Activated CD4-positive, alpha-beta T cell treated with anti-CD3 and anti-CD28 coated beads for 36 hours (primary cell): ENCODE data around the gene RANBP3. TPM values are rescaled to one million over a fixed set of nuclear protein-coding genes. Genes with fewer than 3 reads are reported as not detected.
"Not testable (repeated sequence)": the region's sequence is repeated elsewhere in the genome, so short reads cannot be mapped to it uniquely, and the experiment has no call there.

Experiments used
- ATAC-seq: fragments of 200-7000 bp; cut with Tn5 transposase; one replicate; pipeline ENCODE4 v1.10.0; 2021; ENCODE audit warnings: mild to moderate bottlenecking, moderate library complexity
- CTCF ChIA-PET: fragments of 350-600 bp; sonication (Branson Sonifier 250); formaldehyde crosslinking; loops from one replicate; lab custom pipeline; 2021; ENCODE audit warnings: antibody characterized with exemption; lab: Charles Lee
- POLR2A ChIA-PET: fragments of 350-600 bp; sonication (Branson Sonifier 250); formaldehyde crosslinking; loops from one replicate; lab custom pipeline; 2021; ENCODE audit warnings: antibody characterized with exemption, inconsistent platforms; lab: Charles Lee
- DNase-seq: peaks from one replicate; pipeline ENCODE4 v3.0.0-alpha.2; 2020
- H3K27ac Mint-ChIP-seq: one replicate; pipeline ENCODE4 v1.8.0; 2021; ENCODE audit warnings: mixed read lengths
- H3K27me3 Mint-ChIP-seq: one replicate; pipeline ENCODE4 v1.8.0; 2021; ENCODE audit warnings: mixed read lengths
- H3K36me3 Mint-ChIP-seq: one replicate; pipeline ENCODE4 v1.8.0; 2021; ENCODE audit warnings: low read depth, mixed read lengths
- H3K4me1 Mint-ChIP-seq: one replicate; pipeline ENCODE4 v1.8.0; 2021; ENCODE audit warnings: mixed read lengths
- H3K4me3 Mint-ChIP-seq: one replicate; pipeline ENCODE4 v1.8.0; 2021; ENCODE audit warnings: mild to moderate bottlenecking, moderate library complexity, mixed read lengths
- H3K9me3 Mint-ChIP-seq: one replicate; pipeline ENCODE4 v1.8.0; 2021; ENCODE audit warnings: low read depth, mixed read lengths
- intact Hi-C, 2 experiments: fragments of 100-400 bp; cut with DNase I in 1 of 2; cut with micrococcal nuclease in 1 of 2; formaldehyde crosslinking; loops; one replicate each; pipeline versions ENCODE4 v1.14.2 to v1.15.1; 2022 to 2024; cut with DNase I, micrococcal nuclease
- total RNA-seq, 2 experiments: library from RNA; stranded (reverse); gene quantifications; one replicate each; pipeline ENCODE4 v1.2.3, GENCODE V29; 2021

Gene RANBP3
- total RNA-seq, 2 experiments from 2014 or later, result 85.5 to 103 TPM

GRCh38 chr19:6006070-6006446 lies 28.1 kb upstream of the RANBP3 start:
- H3K4me3 Mint-ChIP-seq, ATAC-seq, H3K9me3 Mint-ChIP-seq, DNase-seq, intact Hi-C loops, H3K27me3 Mint-ChIP-seq, H3K27ac Mint-ChIP-seq, H3K4me1 Mint-ChIP-seq, H3K36me3 Mint-ChIP-seq: not testable (repeated sequence)
- ChIA-PET CTCF (interaction anchor here (0.6 to 1.6 kb wide), 2 partner anchors 13 to 810 kb away, joined by 3 read pairs; no protein-coding TSS in a partner anchor), POLR2A (interaction anchor here (0.6 kb wide), 1 partner anchor 17 kb away, joined by 9 read pairs; no protein-coding TSS in a partner anchor)

- CTCF ChIA-PET, result interaction anchor here (0.6 to 1.6 kb wide), 4 partner anchors 13 to 811 kb away, joined by 3 read pairs; no protein-coding TSS in a partner anchor
- Mint-ChIP-seq H3K27ac (no peak overlapping the region), H3K4me3 (no peak overlapping the region), H3K4me1 (no peaks in the 10 kb centered on the region), H3K9me3 (peaks cover under 1% of the 10 kb centered on the region), H3K36me3 (peaks cover 3% of the 10 kb centered on the region), H3K27me3 (no peaks in the 10 kb centered on the region)
- POLR2A ChIA-PET, result no interaction called here
- intact Hi-C loops, result no loop called here
- DNase-seq, result no peak
- no peak for ATAC-seq
These were observed 27.6 kb upstream of the RANBP3 start for GRCh38 chr19:6005321-6006069.

GRCh38 chr19:6003976-6004375 lies 26.0 kb upstream of the RANBP3 start:
- H3K36me3 Mint-ChIP-seq, result peaks cover 11% of the 10 kb centered on the region
- intact Hi-C loops, result no loop called here
- peaks cover 7% of the 10 kb centered on the region for H3K9me3 Mint-ChIP-seq
- DNase-seq (no peak), ATAC-seq (no peak)
- no peaks in the 10 kb centered on the region for H3K4me1 Mint-ChIP-seq
- CTCF ChIA-PET, result interaction anchor here (1.4 kb wide), 1 partner anchor 16 kb away, joined by 3 read pairs; no protein-coding TSS in a partner anchor
- H3K27me3 Mint-ChIP-seq, result no peaks in the 10 kb centered on the region
- no peak overlapping the region for H3K27ac Mint-ChIP-seq
- H3K4me3 Mint-ChIP-seq, result no peak overlapping the region
- POLR2A ChIA-PET, result no interaction called here

- intact Hi-C loops, result no loop called here
- ATAC-seq (no peak), DNase-seq (no peak)
- H3K27ac Mint-ChIP-seq, result no peak overlapping the region
- no peak overlapping the region for H3K4me3 Mint-ChIP-seq
- no peaks in the 10 kb centered on the region for H3K27me3 Mint-ChIP-seq
- H3K36me3 Mint-ChIP-seq, result peaks cover 11% of the 10 kb centered on the region
- H3K4me1 Mint-ChIP-seq, result no peaks in the 10 kb centered on the region
- peaks cover 7% of the 10 kb centered on the region for H3K9me3 Mint-ChIP-seq
- CTCF ChIA-PET, result interaction anchor here (2.1 kb wide), 1 partner anchor 20 kb away, joined by 8 read pairs; no protein-coding TSS in a partner anchor
- POLR2A ChIA-PET, result no interaction called here
These were observed 24.7 kb upstream of the RANBP3 start for GRCh38 chr19:6002591-6002990.

- H3K27ac Mint-ChIP-seq, result no peak overlapping the region
- no peak for ATAC-seq
These were observed 22.4 kb upstream of the RANBP3 start for GRCh38 chr19:6000228-6000847.

GRCh38 chr19:5999693-6000092 lies 21.8 kb upstream of the RANBP3 start:
- no peaks in the 10 kb centered on the region for H3K4me1 Mint-ChIP-seq
- no peak for ATAC-seq
- DNase-seq, result no peak
- intact Hi-C loops, result no loop called here
- ChIA-PET POLR2A (no interaction called here), CTCF (interaction anchor here (1.4 kb wide), 1 partner anchor 12 kb away, joined by 3 read pairs; no protein-coding TSS in a partner anchor)
- H3K4me3 Mint-ChIP-seq, result no peak overlapping the region
- no peak overlapping the region for H3K27ac Mint-ChIP-seq
- no peaks in the 10 kb centered on the region for H3K27me3 Mint-ChIP-seq
- H3K9me3 Mint-ChIP-seq, result peaks cover 7% of the 10 kb centered on the region
- H3K36me3 Mint-ChIP-seq, result peaks cover 11% of the 10 kb centered on the region

More at GRCh38 chr19:6000228-6000847, 22.4 kb upstream of the RANBP3 start:
- Mint-ChIP-seq H3K9me3 (peaks cover 7% of the 10 kb centered on the region), H3K27me3 (no peaks in the 10 kb centered on the region), H3K4me3 (no peak overlapping the region), H3K4me1 (no peaks in the 10 kb centered on the region), H3K36me3 (peaks cover 11% of the 10 kb centered on the region)
- intact Hi-C loops, result no loop called here
- POLR2A ChIA-PET, result no interaction called here
- CTCF ChIA-PET, result interaction anchor here (1.4 kb wide), 1 partner anchor 13 kb away, joined by 3 read pairs; no protein-coding TSS in a partner anchor
- no peak for DNase-seq

GRCh38 chr19:5997371-5997770 lies 19.4 kb upstream of the RANBP3 start:
- peaks cover 11% of the 10 kb centered on the region for H3K36me3 Mint-ChIP-seq
- ChIA-PET CTCF (interaction anchor here (0.7 kb wide), 1 partner anchor 28 kb away, joined by 3 read pairs; no protein-coding TSS in a partner anchor), POLR2A (no interaction called here)
- no peak overlapping the region for H3K4me3 Mint-ChIP-seq
- DNase-seq (no peak), ATAC-seq (no peak)
- H3K9me3 Mint-ChIP-seq, result peaks cover 7% of the 10 kb centered on the region
- H3K27me3 Mint-ChIP-seq, result no peaks in the 10 kb centered on the region
- intact Hi-C loops, result no loop called here
- H3K4me1 Mint-ChIP-seq, result no peaks in the 10 kb centered on the region
- H3K27ac Mint-ChIP-seq, result no peak overlapping the region

- H3K27me3 Mint-ChIP-seq, result no peaks in the 10 kb centered on the region
- DNase-seq (no peak), ATAC-seq (no peak)
- H3K4me1 Mint-ChIP-seq, result no peaks in the 10 kb centered on the region
- H3K9me3 Mint-ChIP-seq, result peaks cover 7% of the 10 kb centered on the region
- intact Hi-C loops, result no loop called here
- peaks cover 11% of the 10 kb centered on the region for H3K36me3 Mint-ChIP-seq
- H3K4me3 Mint-ChIP-seq, result no peak overlapping the region
- ChIA-PET CTCF (interaction anchor here (0.7 kb wide), 1 partner anchor 29 kb away, joined by 3 read pairs; no protein-coding TSS in a partner anchor), POLR2A (interaction anchor here (0.6 kb wide), 1 partner anchor 68 kb away, joined by 3 read pairs; no protein-coding TSS in a partner anchor)
- H3K27ac Mint-ChIP-seq, result no peak overlapping the region
These were observed 18.8 kb upstream of the RANBP3 start for GRCh38 chr19:5996623-5997320.

GRCh38 chr19:5996102-5996501 lies 18.2 kb upstream of the RANBP3 start:
- DNase-seq (no peak), ATAC-seq (no peak)
- Mint-ChIP-seq H3K4me3 (no peak overlapping the region), H3K36me3 (peaks cover 11% of the 10 kb centered on the region), H3K27ac (no peak overlapping the region), H3K4me1 (no peaks in the 10 kb centered on the region), H3K9me3 (peaks cover 7% of the 10 kb centered on the region), H3K27me3 (no peaks in the 10 kb centered on the region)
- ChIA-PET POLR2A (interaction anchor here (0.6 kb wide), 1 partner anchor 68 kb away, joined by 3 read pairs; no protein-coding TSS in a partner anchor), CTCF (no interaction called here)
- intact Hi-C loops, result no loop called here

GRCh38 chr19:5995606-5996005 lies 17.7 kb upstream of the RANBP3 start:
- ATAC-seq (no peak), DNase-seq (no peak)
- no peaks in the 10 kb centered on the region for H3K27me3 Mint-ChIP-seq
- intact Hi-C loops, result no loop called here
- POLR2A ChIA-PET, result no interaction called here
- no peaks in the 10 kb centered on the region for H3K4me1 Mint-ChIP-seq
- CTCF ChIA-PET, result no interaction called here
- no peak overlapping the region for H3K4me3 Mint-ChIP-seq
- peaks cover 9% of the 10 kb centered on the region for H3K36me3 Mint-ChIP-seq
- H3K9me3 Mint-ChIP-seq, result peaks cover 7% of the 10 kb centered on the region
- no peak overlapping the region for H3K27ac Mint-ChIP-seq
